HG03457 (cell line): ENCODE data around the gene COX20.
"Not testable (repeated sequence)": the region's sequence is repeated elsewhere in the genome, so short reads cannot be mapped to it uniquely, and the experiment has no call there.

Experiments
- ATAC-seq: cut with Tn5 transposase; IDR thresholded peaks from one replicate; pipeline ENCODE4 v1.9.1; 2021; ENCODE audit warnings: moderate number of reproducible peaks; ENCODE audit not compliant: unreplicated experiment

Gene COX20, protein sequence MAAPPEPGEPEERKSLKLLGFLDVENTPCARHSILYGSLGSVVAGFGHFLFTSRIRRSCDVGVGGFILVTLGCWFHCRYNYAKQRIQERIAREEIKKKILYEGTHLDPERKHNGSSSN

DNA sequence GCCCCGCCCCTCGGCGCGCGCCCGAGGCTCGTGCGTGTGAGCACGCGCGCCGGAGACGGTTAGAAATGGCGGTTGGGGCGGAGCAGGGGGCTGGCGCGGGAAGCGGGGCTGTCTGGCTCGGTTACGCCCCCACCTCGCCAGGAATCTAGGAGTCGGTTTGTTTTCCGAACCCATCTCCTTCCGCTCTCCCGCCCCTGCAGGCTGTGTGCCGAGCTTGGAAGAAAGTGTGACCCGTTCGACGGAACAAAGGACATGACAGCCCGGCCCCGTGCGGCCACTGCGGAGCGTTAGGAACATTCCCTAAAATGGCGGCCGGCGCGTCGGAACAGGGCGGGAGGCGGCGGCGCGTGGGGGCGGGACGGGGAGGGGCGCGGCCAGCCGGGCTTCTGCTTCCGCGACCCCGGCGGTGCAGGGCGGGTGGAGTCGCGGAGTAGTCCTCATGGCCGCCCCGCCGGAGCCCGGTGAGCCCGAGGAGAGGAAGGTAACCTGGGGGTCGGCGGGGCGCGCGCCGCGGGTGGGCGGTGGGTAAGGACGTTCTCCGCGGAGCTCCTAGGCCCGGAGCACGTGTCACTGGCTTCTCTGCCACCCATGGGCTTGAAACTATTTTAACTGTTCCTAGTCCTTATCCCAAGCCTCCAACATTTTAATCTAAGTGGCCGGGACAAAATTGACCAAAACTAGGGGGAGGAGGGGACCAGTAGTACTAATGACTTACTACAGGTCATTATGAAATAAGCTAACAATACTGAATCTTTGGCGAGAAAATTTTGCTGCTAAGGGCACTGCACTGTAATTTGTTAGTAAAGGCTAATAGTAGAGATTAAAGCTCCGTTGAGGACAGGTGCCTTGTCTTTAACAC, at the start of gene COX20:
TSS of gene COX20 (plus strand) at position 383 of the 859 bp plus-strand sequence. CDS start at position 440, 57 bp downstream.
- peak; percentile 51 for ATAC-seq

DNA sequence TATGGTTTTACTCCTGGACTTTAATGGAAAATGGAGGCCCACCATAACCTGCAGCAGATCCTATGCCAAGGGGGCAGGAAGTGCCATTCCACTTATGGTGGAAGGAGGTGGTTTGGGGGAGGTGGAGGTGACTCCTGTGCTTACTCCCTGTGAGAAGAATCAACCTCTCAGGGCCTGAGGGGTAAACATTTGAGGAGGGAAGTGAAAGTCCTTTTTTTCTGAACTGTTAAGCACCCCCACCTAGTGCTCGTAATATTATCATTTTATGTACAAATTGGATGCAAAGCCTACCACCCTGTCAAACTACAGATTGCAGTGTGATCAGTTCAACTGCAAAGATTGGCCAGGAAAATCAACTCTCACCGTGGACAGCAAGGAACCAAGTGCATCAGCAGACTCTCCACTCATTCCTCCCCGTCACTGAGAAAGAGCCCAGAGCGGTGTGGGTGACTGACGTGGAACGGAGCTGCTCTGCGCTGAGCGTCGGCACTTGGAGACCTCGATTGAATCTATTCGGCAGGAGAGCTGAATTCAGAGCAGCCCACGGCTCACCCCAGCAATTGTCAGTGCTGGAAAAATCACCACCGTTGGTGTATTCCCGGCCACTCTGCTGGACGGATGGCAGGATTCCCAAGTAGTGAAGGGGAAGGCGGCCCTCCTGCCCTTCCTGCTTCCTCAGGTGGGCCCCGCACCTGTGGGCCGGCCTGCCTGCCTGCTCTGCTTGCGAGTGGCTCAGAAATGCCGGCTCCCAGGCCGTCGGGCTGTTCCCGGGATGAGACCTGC, 46.8 kb upstream of the COX20 start:
- ATAC-seq, result no peak

DNA sequence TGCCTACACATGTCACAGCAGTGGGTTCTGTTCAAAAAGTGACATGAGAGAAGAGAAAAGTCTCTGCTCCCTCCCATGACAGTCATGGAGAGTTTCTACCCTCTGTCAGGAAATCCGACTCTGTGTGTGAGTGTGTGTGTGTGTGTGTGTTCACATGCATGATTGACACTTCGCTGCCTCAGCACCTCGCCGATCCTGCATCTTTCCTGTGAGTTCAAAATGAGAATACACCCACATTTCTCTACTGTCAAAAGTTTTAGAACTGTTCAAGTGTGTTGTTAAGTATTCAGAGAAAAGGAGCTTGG, 46.2 kb upstream of the COX20 start:
- no peak for ATAC-seq

DNA sequence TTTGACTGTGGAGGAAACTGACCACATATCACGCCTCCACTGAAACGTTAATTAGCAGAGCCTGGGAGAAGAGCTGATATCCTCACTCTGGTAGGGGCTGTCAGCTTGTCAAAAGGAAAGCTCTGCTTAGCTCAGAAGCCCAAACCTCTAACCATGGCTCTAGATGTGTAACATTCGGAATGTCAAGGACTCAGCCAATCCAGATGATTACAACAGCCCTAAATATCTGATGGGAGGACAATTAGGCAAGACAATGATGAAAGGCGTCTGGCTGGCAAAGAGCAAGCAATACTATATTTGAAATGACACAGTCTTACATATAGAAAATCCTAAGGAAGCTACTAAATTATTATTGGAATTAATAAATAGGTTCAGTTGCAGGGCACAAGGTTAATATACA, 45.7 kb upstream of the COX20 start:
- no peak for ATAC-seq

DNA sequence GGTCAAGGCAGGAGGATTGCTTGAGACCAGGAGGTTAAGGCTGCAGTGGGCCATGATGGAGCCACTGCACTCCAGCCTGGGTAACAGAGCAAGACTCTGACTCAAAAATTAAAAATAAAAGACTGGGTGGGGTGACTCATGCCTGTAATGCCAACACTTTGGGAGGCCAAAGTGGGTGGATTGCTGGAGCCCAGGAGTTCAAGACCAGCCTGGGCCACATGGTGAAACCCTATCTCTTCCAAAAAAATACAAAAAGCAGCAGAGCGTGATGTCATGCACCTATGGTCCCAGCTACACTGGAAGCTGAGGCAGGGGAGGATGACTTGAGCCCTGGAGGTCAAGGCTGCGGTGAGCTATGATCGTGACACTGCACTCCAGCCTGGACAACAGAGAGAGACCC, 44.4 kb upstream of the COX20 start:
- ATAC-seq, result no peak

DNA sequence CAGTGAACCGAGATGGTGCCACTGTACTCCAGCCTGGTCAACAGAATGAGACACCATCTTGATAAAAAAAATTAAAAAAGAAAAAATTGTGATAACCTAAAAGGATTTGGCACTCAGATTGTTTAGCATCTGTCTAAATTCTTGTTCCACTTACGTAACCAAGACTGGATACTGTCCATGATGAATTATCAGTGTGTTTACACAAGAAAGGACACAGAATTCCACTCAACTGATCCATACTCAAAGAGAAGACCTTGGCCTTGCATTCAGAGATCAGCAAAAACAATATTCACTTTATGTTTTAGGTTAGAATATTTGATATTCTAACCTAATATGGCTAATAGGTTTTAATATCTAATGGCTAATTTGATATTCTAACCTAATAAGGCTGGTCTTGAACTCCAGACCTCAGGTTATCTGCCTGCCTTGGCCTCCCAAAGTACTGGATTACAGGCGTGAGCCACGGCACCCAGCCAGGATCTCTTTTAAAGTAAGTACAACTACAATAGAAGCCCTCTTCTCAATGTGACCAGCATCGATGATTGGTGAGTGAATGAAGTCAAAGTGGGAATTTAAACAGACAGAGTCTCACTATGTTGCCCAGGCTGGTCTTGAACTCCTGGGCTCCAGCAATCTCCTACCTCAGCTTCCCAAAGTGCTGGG, 43.1 kb upstream of the COX20 start:
- ATAC-seq, result no peak

DNA sequence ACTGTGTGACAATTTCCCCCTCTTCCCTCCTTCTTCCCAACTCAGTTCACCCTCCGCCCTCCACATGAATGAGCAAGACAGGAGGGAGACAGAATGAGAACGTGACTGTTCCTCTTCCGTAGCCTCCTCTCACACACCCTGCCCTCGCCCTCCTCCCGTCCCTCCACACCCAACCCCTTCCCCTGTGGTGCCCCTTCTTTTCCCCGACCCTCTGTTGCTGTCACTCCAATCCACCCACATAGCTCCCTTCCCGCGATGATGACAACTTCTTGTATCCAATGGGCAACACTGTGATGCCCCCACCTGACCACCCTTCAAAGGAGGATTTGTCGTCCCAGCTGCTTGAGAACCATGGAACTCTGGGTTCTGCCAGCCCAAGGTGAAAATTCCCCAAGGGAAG, 41.4 kb upstream of the COX20 start:
- no peak for ATAC-seq

DNA sequence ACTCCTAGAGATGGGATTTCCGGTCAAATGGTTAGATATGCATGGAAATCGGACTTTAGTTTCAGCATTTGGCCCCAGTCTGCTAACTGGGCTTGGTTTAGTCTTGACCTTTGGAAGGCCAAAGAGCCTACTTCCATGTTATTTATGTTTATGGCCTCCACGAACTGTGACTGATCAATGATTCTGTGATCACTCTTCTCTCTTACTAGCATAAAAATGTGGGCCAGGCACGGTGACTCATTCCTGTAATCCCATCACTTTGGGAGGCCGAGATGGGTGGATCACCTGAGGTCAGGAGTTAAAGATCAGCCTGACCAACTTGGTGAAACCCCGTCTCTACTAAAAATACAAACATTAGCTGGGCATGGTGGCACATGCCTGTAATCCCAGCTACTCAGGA, 40.9 kb upstream of the COX20 start:
- not testable (repeated sequence) for ATAC-seq

DNA sequence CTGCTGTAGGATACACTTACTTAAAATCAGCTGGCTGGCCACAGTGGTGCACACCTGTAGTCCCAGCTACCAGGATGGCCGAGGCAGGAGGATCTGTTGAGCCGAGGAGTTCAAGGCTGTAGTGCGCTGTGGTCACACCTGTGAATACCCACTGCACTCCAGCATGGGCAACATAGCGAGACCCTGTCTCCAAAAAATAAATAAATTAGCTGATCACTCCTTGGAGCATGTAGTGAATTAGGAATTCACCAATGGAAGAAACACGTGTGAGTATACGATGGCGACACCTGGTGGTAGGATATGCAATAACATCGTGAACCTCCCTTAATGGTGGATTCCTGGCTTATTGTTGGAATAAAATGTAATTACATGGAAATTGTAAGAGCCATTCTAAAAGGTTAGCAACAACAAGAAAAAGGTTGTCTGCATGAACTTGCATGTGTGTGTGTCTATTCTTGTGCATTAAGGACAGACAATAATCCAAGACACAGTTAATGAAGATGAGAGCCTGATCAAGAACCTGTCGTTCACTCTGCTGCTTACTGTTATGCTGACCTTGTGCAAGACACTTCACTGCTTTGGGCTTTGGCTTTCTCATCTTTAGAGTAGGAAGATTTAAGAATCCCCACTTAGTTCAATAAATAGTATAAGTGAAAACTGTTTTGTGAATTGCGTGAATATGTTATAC, 38.6 kb upstream of the COX20 start:
- no peak for ATAC-seq

DNA sequence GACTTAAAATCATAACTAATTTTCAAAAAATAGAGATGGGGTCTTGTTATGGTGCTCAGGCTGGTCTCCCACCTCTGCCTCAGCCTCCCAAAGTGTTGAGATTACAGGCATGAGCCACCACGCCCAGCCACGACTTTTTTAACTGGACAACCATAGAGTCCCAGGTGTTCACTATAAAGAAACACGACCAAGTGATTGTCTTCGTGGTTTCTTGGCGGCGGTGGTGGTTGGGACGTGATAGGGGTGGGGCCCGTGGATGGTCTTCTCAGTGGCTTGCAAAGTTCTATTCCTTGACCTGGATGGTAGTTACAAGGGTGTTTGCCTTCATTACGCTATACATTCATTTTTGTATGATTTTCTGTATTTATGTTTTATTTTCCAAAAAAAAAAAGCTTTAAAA, 34.6 kb upstream of the COX20 start:
- ATAC-seq, result no peak

DNA sequence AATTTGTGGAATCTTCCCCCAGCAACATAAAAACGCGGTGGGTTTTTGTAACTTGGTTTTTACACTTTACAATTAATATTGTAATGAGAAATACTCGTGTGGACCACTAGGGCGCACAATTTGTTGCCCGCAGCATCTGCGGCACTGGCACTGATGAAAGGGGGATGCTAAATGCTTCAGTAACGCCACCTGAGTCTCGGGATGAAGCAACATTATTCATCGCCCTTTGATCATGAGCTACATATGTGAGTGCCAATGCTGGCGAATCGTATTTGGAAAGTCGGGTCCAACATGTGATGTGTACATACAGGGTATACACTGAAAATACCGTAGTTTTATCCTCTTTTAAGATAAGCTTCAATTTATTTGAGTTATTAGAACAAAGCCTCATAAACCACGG, 34.2 kb upstream of the COX20 start:
- no peak for ATAC-seq

DNA sequence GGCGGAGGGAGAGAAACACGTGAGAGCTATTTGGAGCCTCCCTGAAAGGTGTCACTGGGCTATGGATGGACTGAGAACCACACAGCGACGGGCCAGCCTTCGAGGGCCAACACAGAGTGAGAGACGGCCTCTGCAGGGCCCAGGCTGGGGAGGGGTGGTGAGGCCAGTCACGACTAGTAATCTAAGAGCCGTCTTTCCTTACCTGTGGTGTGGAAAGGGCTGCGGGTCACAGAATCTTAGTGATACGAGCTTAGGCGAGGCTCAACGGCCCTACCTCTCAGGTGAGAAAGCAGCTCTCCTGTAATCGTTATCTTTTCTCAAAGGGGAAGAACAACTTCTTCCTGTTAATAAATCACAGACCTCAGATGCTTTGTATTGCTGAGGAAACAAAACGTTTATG, 33.4 kb upstream of the COX20 start:
- ATAC-seq, result no peak

DNA sequence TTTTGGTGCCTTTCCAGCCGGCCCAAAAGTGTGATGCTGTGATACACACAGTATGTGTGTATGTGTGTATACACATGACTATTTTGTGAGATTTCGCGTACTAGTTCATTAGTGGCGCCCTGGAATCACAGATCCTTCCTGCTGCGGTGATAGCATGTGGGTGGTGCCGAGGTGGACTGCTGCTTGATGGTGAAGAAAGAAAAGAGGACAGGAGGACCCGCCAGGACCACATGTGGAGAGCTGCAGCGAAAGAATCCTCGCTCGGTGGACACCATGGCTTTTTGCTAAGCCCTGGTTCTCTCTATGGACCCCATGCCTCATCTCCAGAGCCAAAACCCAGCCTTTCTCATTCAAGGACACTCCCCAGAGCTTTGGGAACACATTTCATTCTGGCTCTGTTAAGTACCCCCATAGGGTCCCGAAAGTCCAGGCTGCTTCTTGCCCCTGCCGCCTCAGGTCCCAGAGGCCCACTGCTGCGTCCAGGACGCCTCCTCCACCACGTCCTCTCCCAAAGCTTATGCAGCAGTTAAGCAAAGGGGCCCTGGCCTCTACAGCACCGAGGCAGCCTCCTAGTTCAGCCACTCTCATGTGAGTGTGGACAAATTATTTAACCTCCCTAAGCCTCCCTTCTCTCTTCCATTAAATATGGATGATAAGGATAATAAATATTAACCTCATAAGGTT, 32.8 kb upstream of the COX20 start:
- no peak for ATAC-seq

DNA sequence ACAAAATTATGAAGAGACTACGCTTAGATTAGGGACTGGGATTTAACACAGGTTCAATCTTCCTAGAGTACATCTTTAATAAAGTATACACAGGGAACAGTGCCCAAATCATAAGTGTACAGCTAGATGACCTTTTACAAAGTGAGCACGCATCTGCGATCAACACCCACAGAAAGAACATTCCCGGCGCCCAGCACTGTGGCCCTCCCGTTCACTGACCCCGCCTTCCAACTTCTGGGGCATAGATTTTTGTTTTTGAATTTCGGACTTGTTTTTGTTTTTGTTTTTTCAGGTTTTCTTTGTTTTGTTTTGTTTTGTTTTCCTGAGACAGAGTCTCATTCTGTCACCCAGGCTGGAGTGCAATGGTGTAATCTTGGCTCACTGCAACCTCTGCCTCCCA, 30.6 kb upstream of the COX20 start:
- no peak for ATAC-seq

DNA sequence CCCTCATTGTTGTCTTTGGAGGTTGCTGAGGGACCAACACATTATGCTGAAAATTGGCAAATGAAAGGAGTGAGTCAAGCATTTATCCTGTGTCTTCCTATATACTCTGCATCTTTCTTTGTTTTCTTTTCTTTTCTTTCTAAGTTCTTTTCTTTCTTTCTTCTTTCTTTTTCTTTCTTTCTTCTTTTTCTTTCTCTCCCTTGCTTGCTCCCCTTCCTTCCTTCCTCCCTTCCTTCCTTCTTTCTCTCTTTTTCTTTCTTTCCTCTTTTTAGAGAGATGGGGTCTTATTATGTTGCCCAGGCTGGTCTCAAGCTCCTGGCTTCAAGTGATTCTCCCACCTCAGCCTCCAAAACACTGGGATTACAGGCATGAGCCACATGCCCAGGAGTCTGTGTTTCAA, 28.3 kb upstream of the COX20 start:
- ATAC-seq, result no peak

DNA sequence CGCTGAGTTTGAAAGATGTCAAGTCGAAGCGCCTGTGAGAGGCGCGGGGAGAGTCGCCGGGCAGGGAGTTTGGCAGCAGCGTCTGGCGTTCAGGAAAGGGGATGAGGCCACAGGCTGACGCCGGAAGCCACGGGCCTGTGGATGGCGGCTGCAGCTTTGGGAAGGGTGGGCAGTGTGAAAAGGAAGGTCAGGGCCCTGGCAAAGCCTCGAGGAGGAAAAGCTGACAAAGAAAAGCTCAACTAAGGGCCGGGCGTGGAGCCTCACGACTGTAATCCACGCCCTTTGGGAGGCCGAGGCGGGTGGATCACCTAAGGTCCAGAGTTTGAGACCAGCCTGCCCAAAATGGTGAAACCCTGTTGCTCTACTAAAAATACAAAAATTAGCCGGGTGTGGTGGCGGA, 25.2 kb upstream of the COX20 start:
- no peak for ATAC-seq

DNA sequence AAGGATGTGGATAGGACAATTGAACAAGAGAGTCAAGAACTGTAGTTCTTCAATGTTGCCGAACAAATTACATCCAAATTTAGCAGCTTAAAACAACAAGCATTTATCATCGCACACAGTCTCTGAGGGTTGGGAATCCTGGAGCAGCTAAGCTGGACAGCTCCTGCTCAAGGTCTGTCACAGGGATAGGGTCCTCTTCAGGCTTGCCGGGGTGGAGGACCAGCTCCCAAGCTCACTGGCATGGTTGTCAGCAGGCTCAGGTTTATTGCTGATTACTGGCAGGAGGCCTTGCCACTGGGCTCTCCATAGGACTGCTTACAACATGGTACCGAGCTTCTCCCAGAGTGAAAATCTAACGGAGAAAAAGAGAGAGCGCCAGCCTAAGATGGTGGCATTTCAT, 22.1 kb upstream of the COX20 start:
- ATAC-seq, result no peak

DNA sequence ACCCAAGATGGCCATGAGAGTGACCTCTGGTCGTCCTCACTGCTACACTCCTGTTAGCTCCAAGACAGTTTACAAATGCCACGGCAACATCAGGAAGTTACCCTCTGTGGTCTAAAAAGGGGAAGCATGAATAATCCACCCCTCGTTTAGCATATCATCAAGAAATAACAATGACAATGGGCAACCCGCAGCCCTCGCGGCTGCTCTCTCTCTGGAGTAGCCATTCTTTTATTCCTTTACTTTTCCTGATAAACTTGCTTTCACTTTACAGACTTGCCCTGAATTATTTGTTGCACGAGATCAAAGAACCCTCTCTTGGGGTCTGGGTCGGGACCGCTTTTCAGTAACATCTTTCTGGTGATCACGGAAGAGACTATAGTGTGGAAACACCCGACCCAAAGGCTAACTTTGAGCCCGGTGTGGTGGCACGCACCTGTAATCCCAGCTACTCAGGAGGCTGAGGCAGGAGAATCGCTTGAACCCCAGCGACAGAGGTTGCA, 19.8 kb upstream of the COX20 start:
- no peak for ATAC-seq

DNA sequence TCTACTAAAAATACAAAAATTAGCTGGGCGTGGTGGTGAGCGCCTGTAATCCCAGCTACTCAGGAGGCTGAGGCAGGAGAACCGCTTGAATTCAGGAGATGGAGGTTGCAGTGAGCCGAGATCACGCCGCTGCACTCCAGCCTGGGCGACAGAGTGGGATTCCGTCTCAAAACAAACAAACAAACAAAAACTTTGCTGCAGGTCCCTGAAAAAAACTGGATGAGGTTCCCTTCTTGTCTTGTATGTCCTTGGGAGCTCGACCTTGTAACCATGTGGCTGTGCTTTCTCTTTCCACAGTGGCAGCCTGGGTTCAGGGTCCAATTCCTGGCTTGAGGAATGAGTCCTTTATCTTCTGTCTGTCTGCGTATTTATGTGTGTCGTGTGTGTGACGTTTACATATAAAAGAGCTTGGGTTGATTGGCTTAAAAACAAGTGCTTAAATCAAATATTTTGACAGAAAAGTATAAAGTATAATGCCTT, 18.0 kb upstream of the COX20 start:
- ATAC-seq, result no peak

DNA sequence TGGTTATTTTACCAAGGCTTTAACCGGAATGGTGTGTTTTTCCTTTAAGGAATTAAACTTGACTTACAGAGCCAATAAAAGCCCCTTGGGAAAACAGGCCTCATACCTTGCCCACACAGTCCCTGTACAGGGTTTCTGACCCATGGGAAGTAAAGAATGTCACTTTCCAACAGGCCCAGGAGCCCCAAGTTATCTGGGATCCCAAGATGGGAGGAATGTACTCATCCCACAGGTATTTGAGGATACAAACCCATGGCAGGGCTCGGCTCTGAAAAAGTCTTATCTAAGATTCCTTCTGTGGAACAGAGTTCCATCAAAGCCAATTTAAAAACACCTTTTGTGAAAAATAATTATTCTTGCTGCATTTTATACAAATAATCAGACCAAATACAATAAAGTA, 15.3 kb upstream of the COX20 start:
- ATAC-seq, result no peak
